Suppressor macrophage treated with lipopolysaccharide for 1 hour (primary cell): ENCODE measurements around the gene SSR4.

ENCODE experiments used
- DNase-seq, 3 donors: peaks; one replicate each; pipeline ENCODE4 v3.0.0-alpha.2; 2020 to 2022

Gene SSR4

GRCh38 chrX:153769865-153770600, 24.4 kb upstream of the SSR4 start:
- DNase-seq = no peak

- DNase-seq = no peak
Observed at GRCh38 chrX:153770601-153771414, 23.7 kb upstream of the SSR4 start.

DNA sequence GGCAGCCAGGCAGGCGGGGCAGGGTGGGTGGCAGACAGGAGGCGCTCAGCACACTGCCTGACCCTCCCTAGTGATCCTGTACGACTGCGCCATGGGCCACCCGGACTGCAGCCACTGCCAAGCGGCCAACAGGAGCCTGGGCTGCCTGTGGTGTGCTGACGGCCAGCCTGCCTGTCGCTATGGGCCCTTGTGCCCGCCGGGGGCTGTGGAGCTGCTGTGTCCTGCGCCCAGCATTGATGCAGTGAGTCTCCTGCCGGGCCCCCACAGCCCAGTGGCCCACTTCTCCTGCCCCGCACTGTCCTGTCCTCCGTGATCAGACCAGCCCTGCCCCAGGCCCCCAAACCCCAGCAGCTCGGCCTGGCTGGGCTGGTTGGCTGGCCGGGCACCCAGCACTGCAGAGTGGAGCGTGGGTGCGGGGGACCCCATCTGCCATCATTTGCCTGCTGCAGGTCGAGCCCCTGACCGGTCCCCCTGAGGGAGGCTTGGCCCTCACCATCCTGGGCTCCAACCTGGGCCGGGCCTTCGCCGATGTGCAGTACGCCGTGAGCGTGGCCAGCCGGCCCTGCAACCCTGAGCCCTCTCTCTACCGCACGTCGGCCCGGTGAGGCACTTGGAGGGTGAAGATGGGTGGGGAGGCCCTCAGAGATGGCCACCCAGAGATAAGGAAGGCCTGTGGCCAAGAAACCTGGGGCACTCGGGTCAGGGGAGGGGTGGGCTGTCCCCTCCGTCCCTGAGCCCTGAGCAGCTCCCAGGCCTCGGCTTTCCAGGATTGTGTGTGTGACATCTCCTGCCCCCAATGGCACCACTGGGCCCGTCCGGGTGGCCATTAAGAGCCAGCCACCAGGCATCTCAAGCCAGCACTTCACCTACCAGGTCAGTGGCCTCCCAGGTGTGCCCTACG, 22.8 kb upstream of the SSR4 start:
- DNase-seq = no peak

GRCh38 chrX:153772316-153773217, 21.9 kb upstream of the SSR4 start:
- DNase-seq = no peak

- DNase-seq = no peak
Observed at GRCh38 chrX:153773218-153773611, 21.3 kb upstream of the SSR4 start.

DNA sequence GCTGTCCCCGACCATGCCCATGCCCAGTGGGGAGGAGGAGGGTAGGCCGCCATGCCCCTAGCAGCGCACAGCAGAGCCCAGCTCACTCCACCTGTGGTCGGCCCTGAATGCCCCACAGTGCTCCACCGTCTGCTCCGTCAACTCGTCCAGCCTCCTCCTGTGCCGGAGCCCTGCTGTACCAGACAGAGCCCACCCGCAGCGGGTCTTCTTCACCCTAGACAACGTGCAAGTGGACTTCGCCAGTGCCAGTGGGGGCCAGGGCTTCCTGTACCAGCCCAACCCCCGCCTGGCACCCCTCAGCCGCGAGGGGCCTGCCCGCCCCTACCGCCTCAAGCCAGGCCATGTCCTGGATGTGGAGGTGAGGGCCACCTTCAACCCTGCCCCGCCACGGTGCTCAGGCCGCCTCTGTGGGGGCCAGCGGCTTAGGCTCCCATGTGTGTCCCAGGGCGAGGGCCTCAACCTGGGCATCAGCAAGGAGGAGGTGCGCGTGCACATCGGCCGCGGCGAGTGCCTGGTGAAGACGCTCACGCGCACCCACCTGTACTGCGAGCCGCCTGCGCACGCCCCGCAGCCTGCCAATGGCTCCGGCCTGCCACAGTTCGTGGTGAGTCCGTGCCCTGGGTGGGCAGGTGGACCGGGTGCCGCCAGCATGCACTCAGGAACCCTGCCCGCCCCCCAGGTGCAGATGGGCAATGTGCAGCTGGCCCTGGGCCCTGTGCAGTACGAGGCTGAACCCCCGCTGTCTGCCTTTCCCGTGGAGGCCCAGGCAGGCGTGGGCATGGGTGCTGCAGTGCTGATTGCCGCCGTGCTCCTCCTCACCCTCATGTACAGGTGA, 20.5 kb upstream of the SSR4 start:
- DNase-seq = no peak

DNA sequence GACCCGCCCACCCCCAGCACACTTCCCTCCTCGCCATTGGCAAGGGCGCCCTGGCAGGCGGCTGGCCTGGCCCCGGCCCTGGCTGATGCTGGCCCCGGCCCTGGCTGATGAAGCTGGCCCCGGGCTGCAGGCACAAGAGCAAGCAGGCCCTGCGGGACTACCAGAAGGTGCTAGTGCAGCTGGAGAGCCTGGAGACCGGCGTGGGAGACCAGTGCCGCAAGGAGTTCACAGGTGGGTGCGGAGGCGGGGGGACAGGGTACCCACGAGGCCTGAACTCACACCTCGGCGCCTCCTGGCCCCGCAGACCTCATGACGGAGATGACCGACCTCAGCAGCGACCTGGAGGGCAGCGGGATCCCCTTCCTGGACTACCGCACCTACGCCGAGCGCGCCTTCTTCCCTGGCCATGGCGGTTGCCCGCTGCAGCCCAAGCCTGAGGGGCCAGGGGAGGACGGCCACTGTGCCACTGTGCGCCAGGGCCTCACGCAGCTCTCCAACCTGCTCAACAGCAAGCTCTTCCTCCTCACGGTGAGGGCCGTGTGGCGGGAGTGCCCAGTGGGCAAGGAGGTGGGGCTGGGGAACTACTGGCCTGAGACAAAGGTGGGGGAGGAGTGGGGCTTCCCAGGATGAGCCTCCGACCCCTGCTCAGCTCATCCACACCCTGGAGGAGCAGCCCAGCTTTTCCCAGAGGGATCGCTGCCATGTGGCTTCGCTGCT, 19.7 kb upstream of the SSR4 start:
- DNase-seq = no peak

DNA sequence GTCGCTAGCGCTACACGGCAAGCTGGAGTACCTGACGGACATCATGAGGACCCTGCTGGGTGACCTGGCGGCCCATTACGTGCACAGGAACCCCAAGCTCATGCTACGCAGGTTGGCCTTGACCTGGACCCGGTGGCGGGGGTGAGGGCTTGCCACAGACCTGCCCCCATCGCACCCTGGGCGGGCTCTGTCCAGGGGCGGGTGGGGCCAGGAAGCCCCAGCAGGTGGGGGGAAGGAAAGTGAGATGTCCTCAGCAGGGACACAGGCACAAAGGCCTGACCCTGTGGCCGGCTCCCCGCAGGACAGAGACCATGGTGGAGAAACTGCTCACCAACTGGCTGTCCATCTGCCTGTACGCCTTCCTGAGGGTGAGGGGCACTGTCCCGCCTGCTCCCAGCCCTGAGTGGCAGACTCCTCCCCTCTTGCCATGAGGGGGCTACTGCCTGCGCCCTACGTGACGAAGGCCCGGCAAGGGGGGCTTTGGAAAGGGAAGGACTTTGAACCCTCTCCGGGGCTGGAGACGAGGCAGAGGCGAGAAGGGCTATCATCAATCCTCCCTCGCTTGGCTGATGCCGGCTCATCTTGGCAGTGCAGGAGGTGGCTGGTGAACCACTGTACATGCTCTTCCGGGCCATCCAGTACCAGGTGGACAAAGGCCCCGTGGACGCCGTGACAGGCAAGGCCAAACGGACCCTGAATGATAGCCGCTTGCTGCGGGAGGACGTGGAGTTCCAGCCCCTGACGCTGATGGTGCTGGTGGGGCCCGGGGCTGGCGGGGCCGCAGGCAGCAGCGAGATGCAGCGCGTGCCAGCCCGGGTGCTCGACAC, 19.0 kb upstream of the SSR4 start:
- DNase-seq = no peak

GRCh38 chrX:153776120-153776599, 18.3 kb upstream of the SSR4 start:
- no peak for DNase-seq

DNA sequence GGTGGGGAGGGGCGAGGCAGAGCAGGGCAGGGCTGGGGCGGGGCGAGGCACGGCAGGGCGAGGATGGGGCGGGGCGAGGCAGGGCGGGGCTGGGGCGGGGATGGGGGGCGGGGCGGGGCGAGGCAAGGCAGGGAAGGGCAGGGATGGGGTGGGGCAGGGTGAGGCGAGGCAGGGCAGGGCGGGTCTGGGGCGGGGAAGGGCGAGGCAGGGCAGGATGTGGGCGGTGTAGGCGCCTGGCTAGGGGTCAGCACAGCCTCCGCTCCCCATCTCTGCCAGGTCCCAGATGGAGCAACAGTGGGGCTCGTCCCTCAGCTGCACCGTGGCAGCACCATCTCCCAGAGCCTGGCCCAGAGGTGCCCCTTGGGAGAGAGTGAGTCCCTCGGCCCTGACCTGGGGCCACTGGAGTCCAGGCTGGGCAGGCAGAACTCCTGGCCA, 17.8 kb upstream of the SSR4 start:
- DNase-seq = no peak

GRCh38 chrX:153777261-153778090, 17.0 kb upstream of the SSR4 start:
- no peak for DNase-seq

GRCh38 chrX:153778181-153778580, 16.3 kb upstream of the SSR4 start:
- no peak for DNase-seq

GRCh38 chrX:153778684-153779101, 15.8 kb upstream of the SSR4 start:
- no peak for DNase-seq

DNA sequence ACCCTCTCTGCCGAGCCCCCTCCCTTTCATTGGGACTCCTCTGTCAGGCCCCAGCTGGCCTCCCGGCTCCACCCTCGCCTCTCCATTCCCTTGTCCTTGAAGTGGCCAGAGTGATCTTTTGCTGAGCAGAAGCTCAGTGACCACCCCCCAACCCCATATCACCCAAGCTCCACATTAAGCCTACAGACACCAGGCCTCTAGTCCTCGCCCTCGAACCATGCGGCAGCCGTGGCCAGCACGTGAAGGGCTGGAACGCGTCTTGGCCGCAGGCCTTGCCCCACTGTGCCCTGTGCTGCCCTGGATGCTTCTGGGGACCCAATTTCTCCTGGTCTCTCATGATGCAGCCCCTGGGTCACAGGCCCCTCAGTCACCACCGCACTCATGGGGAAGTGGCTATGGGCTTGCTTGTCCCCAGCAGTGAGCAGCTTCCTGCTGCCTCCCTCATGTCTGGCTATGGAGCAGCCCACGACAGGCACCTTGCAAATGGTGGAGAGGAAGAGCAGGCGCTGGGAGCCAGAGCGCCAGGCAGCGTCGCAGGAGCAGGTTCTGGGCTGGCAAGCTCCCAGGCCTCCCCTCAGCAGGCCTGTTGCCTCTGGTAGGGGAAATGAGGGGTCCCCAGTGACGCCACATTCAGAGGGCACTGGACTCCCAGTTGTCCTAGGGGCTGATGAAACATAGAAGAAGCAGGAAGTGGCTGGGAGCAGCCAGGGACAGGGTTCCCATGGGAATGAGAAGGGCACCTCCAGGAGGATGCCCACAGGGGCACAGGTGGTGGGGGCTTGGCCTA, 14.4 kb upstream of the SSR4 start:
- DNase-seq = no peak

DNA sequence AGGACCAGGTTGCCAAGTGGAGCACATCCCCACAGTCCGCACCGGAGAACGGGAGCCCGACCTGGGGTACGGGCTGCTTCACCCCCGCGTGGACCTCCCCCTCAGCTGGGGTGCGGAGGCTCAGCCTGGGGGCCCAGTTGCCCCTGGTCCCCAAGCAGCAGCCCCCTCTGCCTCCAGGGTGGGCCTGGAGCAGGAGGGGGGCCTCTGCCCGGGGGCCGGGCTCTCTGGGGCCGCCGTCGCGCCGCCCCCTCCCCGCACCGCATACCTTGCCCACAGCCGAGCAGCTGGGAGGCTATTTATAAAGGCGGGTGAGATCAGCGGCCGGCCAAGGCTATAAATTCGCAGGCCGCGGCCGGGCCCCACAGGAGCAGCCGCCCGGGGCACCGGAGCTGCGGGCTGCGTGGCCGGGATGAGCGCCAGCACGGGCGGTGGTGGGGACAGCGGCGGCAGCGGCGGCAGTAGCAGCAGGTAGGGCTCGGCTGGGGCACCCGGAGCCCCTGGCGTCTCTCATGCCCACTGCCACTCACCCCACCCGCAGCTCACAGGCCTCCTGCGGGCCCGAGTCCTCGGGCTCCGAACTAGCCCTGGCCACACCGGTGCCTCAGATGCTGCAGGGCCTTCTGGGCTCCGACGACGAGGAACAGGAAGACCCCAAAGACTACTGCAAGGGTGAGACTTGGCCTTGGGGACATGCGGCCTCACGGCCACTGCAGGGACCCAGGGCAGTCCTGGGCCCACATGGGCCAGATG, 13.6 kb upstream of the SSR4 start, which contains the start of gene SRPK3:
Gene SRPK3 (plus strand): TSS at position 364 of the 750 bp plus-strand sequence. CDS start 46 bp downstream, at position 410.
- DNase-seq = no peak

GRCh38 chrX:153781428-153782047, 12.9 kb upstream of the SSR4 start:
- DNase-seq = no peak
